Neural cell (in vitro differentiated cells): ENCODE measurements around the gene FAM120C.

Experiments used
- EP300 ChIP-seq: fragments of 450-650 bp; conservative IDR thresholded peaks from 2 replicates; pipeline ENCODE4 v1.6.1; 2014; ENCODE audit warnings: antibody characterized with exemption, mild to moderate bottlenecking, moderate library complexity; ENCODE audit not compliant: poor library complexity, severe bottlenecking
- TAF1 ChIP-seq: IDR thresholded peaks from 2 replicates; pipeline ENCODE4 v1.6.1; 2012; ENCODE audit warnings: low read depth
- TF ChIP-seq, protein P1 (sequence below): fragments of 450-650 bp; IDR thresholded peaks from 2 replicates; pipeline ENCODE4 v1.5.1; 2014; ENCODE audit warnings: antibody characterized with exemption, mild to moderate bottlenecking, moderate library complexity; ENCODE audit not compliant: poor library complexity, severe bottlenecking

DNA sequence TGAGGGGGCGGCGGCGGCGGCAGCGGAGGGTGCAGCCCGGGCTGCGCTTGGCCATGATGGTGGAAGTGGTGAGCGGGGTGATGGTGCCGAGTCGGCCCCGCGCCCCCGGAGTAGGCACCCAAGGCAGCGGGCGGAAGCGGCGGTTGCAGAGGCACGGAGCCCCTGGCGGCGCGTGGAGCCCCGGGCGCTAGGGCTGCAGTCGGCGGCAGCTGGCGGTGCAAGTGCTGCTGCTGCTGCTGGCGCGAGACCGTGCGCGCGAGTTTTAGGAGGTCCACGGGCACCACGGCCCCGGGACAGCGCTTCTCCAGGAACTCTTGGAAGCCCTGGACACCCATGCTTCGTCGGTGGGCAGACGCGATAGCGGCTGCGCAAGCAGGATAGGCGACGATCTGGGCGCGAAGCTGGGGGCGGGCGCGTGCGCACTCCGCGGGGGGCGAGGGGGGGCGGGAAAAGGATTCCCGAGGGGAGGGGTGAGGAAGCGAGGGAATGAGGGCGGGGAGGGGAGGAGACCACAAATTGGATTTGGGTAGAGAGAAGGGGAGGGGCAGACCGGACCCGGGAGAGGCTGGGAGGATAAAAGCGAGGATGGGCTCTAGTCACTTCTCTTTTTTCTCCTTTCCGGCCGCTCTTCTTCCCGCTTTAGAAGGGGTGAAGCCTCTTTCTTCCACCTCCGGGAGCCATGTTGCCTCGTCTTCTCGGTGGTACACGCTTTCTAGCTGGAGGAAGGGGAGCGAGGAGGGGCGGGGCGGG lies at the start of gene FAM120C:
- TF ChIP-seq, protein P1, sequence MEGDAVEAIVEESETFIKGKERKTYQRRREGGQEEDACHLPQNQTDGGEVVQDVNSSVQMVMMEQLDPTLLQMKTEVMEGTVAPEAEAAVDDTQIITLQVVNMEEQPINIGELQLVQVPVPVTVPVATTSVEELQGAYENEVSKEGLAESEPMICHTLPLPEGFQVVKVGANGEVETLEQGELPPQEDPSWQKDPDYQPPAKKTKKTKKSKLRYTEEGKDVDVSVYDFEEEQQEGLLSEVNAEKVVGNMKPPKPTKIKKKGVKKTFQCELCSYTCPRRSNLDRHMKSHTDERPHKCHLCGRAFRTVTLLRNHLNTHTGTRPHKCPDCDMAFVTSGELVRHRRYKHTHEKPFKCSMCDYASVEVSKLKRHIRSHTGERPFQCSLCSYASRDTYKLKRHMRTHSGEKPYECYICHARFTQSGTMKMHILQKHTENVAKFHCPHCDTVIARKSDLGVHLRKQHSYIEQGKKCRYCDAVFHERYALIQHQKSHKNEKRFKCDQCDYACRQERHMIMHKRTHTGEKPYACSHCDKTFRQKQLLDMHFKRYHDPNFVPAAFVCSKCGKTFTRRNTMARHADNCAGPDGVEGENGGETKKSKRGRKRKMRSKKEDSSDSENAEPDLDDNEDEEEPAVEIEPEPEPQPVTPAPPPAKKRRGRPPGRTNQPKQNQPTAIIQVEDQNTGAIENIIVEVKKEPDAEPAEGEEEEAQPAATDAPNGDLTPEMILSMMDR = no peak
- TF ChIP-seq TAF1 (no peak), EP300 (no peak)
